ENCODE measurements around the gene ITGAV. TPM values are rescaled to one million over a fixed set of nuclear protein-coding genes. Genes with fewer than 3 reads are reported as not detected.

The ITGAV gene
- total and polyA plus RNA-seq, 2 donors (not counting 3 experiments of a cell fraction or from before 2014, with no cell fraction given), result 61.8 to 131 TPM

- H2AFZ ChIP-seq (ENCODE audit: low read depth, low read length), result no peak overlapping the region
Measured at GRCh38 chr2:186546846-186547245, 43.0 kb upstream of the ITGAV start.

More at GRCh38 chr2:186546846-186547245, 43.0 kb upstream of the ITGAV start:
- no peaks in the 10 kb centered on the region for H3K9me3 ChIP-seq (replicated peaks; ENCODE audit: control insufficient read depth, insufficient read depth, low read length)
- dilution Hi-C loops (cut with MboI; ENCODE audit: extremely low pct_ligation_motif_present, low sequenced_read_pairs), result no loop called here
- no peak overlapping the region for H3K27ac ChIP-seq (ENCODE audit: insufficient read depth, low read depth, low read length)
- H3K4me3 ChIP-seq (replicated peaks in 1 of 3; ENCODE audit: insufficient read depth in 1 of 3, low read depth in 1 of 3, low read length in 3 of 3), result no peak overlapping the region
- DNase-seq (ENCODE audit: low read depth, low spot score) (no peak), FAIRE-seq (no peak)
- no peaks in the 10 kb centered on the region for H4K20me1 ChIP-seq (replicated peaks; ENCODE audit: control insufficient read depth, extremely low read depth, insufficient read depth, low read length)
- H3K79me2 ChIP-seq (ENCODE audit: control insufficient read depth, insufficient read depth, low read length), result no peaks in the 10 kb centered on the region
- POLR2A ChIA-PET, result no interaction called here
- H3K27me3 ChIP-seq (ENCODE audit: control insufficient read depth in 2 of 2, insufficient read depth in 2 of 2, low read length in 2 of 2), result no peaks in the 10 kb centered on the region
- no TSS peak for BruUV-seq (replicated peaks)
- H3K9me1 ChIP-seq (replicated peaks; ENCODE audit: control insufficient read depth, extremely low read depth, insufficient read depth, low read length), result no peaks in the 10 kb centered on the region
- H3K36me3 ChIP-seq (ENCODE audit: control insufficient read depth in 2 of 2, extremely low read depth in 1 of 2, insufficient read depth in 2 of 2, low read length in 2 of 2), result no peaks in the 10 kb centered on the region
- TF ChIP-seq CTCF (IDR thresholded peaks at IDR 0.05; ENCODE audit: extremely low read depth in 1 of 2, insufficient read depth in 1 of 2, low read depth in 1 of 2, low read length in 2 of 2) (no peak), POLR2AphosphoS5 (IDR thresholded peaks at IDR 0.05; ENCODE audit: insufficient read depth, low read depth, low read length) (no peak), MAX (IDR thresholded peaks at IDR 0.05; ENCODE audit: insufficient read depth, insufficient read length) (no peak), POLR2A (IDR thresholded peaks at IDR 0.05; ENCODE audit: low read depth, low read length) (no peak), MYC (IDR thresholded peaks at IDR 0.05; ENCODE audit: low read depth, low read length) (no peak), FOS (IDR thresholded peaks at IDR 0.05; ENCODE audit: borderline replicate concordance, insufficient read depth, low read length) (no peak), EZH2 (IDR thresholded peaks at IDR 0.05; ENCODE audit: borderline replicate concordance, low read depth, low read length, severe bottlenecking) (no peak), JUN (IDR thresholded peaks at IDR 0.05; ENCODE audit: borderline replicate concordance, insufficient read depth, insufficient read length, low read depth) (no peak), GATA2 (IDR thresholded peaks at IDR 0.05; ENCODE audit: insufficient read depth, insufficient read length, low read depth, low read length) (no peak)
- intact Hi-C loops (cut with micrococcal nuclease), result no loop called here
- peaks cover 31% of the 10 kb centered on the region for H3K4me1 ChIP-seq (ENCODE audit: control insufficient read depth, extremely low read depth, insufficient read depth, low read length)
- CTCF ChIA-PET, result no interaction called here
- H3K4me2 ChIP-seq (ENCODE audit: insufficient read depth, low read length), result no peak overlapping the region
- no peak overlapping the region for H3K9ac ChIP-seq (replicated peaks; ENCODE audit: extremely low read depth, insufficient read depth, low read length)
